Activated naive CD4-positive, alpha-beta T cell treated with anti-CD3 and anti-CD28 coated beads, Interleukin-2, amount 50 U/mL, for 16 hours (primary cell): ENCODE data around the gene KCTD14.
A peak's percentile ranks its signal among the peaks of the same experiment; 100 is the strongest.
"Not testable (repeated sequence)": the region's sequence is repeated elsewhere in the genome, so short reads cannot be mapped to it uniquely, and the experiment has no call there.

Experiments used
- DNase-seq: peaks from one replicate; pipeline ENCODE4 v3.0.0-alpha.2; 2020

The KCTD14 gene

DNA sequence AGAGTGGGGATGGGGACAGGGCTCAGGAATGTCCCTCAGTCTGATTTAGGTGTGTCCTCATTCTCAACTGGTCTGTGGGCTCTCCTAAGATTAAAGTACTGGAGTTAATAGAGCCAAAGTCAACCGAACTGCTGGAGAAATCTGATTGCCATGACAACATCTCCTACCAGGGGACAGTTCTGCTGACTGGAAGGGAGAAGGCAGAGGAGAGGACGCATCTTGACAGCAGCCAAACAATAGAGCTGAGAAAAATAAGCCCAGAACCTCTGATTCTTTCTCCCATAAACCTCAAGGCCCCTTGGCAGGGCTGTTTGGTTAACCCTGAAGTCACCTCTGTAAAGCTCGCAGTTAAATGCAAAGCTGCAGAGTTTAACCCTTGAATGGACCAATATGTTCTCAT lies 2.8 kb downstream of the KCTD14 start:
- no peak for DNase-seq

DNA sequence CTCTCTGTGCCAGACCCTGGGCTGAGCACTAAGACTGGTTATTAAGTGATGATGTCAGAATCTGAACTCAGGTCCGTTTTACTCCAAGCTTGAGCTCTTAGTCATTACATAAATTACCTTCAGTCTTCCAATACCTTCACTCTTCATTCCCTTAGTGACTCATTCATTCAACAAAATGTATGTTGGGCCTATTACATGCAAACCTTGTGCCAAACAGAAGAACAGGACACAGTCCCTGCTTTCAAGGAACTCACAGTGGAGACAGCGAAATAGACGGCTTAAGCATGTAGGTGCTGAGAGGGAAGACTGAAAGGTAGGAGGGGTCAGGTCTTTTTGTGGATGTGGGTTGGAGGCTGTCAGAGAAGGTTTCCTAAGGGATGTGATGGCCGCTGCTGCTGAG lies 3.3 kb downstream of the KCTD14 start:
- no peak for DNase-seq

DNA sequence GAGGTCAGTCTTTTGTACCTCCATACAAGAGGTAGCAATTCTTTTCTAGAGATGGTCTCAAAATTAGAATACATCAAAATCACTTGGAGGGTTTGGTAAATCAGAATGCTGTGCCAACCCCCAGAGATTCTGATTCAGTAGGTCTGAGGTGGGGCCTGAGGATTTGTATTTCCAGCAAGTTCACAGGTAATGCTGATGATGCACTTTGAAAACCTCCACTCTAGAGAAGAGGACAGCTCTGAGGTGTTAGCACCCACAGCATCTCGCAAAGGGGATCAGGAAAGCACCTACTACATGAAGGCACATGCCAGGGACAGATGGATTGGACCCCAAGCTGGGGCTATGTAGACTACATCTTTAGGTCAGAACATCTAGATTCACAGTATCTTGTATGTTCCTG lies 7.2 kb downstream of the KCTD14 start:
- no peak for DNase-seq

DNA sequence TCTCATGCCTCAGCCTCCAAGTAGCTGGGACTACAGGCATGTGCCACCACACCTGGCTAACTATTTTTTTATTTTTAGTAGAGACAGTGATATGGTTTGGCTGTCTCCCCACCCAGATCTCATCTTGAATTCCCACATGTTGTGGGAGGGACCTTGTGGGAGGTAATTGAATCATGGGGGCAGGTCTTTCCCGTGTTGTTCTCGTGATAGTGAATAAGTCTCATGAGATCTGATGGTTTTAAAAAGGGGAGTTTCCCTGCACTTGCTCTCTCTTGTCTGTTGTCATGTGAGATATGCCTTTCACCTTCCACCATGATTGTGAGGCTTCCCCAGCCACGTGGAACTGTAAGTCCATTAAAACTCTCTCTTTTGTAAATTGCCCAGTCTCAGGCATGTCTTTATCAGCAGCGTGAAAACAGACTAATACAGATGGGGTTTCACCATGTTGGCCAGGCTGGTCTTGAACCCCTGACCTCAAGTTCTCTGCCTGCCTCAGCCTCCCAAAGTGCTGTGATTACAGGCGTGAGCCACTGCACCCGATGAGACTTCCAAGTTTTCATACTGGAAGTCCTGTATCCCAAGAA lies 8.0 kb downstream of the KCTD14 start:
- not testable (repeated sequence) for DNase-seq

DNA sequence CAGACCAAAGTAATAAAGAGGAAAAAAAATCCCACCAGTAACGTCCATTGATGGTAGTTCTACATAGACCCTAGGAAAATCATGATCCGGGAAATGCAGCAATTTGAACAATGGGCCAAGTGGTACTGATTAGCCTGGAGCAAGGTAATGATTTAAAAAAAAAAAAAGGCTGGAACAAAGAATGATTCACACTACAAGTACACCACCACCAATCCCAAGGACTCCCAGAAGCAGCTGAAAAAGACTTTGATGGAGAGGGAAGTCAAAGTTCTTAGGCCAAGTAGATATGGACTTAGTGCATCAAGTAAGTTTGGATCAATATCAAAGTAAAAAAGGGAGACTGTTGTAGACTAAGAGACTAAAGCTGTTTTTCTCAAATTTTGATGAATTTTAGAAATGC lies 11.8 kb downstream of the KCTD14 start:
- DNase-seq, result no peak

DNA sequence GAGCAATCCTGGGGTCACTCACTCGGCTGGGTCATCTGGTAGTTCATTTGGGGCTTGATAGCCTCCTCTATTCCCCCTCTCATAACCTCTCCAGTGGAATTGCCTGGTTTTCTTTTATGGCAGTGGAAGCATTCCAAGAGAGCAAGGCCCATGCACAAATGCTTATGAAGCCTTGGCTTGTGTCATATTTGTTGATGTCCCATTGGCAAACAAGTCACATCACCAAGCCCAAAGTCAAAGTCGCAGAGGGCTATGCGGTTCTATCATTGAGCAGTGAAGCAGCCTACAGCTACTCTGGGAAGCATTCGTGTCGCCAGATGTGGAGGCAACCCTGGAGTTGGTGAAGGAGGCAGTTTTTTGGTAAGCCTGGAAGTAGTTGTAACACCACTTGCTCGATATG lies 12.3 kb downstream of the KCTD14 start:
- no peak for DNase-seq

DNA sequence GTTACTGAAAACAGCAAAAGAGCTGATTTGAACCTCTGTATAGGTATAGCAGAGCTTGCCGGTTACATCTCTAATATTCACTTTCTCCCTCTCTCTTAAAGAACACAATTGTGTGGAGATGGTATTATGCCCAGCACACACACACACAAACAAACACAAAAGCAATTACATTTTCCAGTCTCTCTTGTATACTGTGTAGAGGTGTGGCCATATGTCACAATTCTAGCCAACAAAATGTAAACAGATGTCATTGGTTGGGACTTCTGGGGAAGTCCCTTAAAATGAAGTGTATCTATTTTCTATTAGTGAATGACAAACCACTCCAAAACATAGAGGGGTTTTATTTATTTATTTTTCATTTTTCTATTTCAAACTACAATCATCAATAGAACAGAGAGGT lies 12.8 kb downstream of the KCTD14 start:
- no peak for DNase-seq

DNA sequence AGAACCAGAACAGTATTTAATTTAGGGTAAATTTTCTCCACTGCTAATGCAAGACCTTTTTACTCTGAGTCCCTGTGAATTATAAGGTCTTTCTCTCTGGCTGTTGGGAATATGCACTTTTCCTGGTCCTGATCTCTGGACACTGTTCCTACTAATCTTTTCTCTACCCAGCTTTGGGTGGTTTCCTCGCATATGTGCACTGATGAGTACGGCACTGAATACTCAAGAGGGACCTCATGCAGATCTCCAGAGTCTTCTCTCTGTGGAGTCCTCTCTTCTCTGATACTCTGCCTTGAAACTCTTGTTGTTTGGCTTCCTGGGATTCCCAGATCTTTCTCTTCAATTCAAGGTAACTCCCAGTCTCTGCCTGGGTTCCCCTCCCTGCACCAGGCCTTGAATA lies 14.0 kb downstream of the KCTD14 start:
- no peak for DNase-seq

DNA sequence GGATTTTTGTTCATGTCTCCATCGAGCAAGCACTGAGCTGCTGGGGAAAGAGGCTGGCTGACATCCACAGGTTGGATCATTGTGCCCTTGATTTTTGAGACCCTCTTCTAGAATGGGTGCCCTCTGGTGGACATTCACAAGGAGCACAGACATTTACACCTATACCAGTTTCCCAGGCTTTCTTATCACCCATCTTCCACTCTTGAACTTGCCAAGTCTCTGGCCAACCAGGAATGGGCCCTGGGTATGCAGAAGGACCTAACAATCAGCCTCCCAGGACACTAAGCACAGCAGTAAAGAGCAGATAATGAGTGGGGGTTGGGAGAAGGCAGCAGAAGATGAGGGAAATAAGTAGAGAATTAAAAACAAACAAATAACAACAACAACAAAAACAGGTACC lies 22.9 kb downstream of the KCTD14 start:
- peak; percentile 26 for DNase-seq

DNA sequence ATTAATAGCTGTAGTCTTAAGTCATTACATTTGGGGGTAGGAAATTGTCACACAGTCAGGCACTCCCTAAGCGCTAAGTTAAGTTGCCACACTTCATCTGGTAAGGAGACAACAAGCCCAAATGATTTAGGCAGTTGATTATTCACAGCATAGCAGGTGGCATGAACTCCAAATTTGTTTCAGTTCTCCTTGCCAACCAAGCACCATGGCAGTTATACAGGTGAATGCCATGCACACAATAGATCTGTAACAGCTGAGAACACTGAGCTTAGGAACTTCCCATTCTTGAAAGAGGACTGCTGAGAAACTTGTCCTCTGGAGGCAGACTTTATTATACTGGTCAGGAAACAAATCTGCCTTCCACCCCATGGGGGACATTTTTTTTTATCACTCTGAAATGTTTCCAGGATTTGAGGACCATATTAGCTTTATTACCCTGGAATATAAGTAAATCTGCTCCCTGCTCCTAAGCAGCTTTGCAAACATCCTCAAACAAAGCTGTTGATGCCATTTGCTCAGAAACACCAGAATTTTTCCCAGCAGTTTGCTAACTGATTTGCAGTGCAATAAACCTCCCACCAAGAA lies 23.5 kb downstream of the KCTD14 start:
- no peak for DNase-seq

DNA sequence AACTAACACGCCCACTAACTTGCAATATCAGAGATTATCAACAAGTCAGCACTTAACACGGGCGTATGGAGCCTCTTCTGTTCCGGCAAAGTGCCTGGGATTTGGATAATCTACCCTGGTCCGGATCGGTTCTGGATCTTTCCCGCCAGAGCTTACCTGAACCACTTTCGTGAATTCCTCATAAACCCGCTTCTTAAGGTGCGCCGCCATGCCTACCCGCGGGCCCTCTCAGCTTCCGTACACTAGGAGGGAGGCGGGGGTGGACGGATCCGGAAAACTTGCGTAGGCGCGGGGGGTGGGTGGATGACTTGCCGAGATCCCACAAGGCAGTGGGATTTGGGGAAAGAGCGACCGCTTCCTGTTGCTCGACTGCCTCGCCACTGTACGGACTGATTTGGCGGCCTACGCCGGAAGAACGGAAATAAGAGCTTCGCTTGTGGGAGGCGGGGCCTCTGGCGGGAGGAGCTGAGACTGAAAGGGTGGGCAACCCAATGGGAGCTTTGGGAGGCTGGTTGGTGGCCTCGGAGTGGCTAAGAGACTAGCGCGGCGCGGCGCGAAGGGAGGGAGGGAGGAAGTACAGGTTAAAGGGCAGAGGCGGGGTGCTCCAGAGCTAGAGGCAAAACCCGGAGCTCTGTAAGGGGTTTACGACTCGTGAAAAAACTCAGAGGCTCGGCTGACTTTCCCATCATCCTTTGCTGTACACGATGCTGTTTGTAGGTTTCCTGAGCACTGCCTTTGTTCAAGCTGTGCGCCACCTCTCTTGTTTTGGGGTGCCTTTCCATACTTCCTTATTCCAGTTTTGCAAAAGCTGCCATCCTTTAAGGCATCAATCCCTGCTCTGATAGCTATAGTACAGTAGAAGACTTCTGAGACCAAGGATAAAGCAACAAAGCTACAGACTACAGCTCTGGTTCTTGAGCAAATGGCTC lies 28.4 kb downstream of the KCTD14 start, which contains the start of gene INTS4:
Gene INTS4 (minus strand): TSS at position 235 of the 929 bp plus-strand sequence. CDS start 25 bp downstream, at position 210.
- DNase-seq, result peak; percentile 98

DNA sequence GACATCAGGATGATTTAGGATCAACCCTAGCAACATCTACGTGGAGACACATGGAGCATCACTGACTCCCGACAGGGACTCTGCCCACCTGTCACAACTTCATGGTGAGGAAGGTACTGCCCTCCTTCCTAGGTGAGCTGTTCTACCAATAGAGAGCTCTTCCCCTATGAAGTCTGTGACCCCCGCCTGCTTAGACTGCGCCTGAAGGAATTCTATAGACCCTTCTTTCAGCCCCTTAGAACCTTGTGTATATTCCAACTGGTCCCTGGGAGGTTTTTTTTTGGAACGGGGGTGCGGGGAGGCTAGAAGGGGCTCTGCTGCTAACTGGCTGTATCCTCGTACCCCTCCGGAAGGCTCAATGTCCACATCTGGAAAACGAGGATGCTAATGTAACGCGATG lies 29.2 kb downstream of the KCTD14 start:
- no peak for DNase-seq

DNA sequence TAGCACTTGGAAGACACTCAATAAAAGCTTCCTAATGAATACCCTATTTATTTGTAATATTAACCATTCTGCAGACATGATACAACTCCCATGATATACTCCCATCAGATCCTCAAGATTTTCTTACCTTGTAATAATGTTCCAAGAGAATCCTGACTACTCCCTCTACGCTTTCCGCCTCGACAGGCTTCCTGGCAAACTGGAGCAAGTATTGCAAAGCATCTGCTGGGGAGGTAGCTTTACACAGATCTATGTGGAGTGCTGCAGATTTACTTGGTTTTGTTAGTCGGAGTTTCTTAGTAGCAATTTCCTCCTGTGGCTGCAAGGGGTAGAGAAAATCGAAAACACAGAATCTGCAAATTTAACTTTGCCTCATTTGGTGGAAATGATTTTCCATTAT lies 32.1 kb downstream of the KCTD14 start:
- DNase-seq, result no peak

DNA sequence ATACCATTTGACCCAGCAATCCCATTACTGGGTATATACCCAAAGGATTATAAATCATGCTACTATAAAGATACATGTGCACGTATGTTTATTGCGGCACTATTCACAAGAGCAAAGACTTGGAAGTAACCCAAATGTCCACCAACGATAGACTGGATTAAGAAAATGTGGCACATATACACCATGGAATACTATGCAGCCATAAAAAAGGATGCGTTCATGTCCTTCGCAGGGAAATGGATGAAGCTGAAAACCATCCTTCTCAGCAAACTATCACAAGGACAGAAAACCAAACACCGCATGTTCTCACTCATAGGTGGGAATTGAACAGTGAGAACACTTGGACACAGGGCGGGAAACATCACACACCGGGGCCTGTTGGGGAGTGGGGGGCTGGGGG lies 36.6 kb downstream of the KCTD14 start:
- not testable (repeated sequence) for DNase-seq

DNA sequence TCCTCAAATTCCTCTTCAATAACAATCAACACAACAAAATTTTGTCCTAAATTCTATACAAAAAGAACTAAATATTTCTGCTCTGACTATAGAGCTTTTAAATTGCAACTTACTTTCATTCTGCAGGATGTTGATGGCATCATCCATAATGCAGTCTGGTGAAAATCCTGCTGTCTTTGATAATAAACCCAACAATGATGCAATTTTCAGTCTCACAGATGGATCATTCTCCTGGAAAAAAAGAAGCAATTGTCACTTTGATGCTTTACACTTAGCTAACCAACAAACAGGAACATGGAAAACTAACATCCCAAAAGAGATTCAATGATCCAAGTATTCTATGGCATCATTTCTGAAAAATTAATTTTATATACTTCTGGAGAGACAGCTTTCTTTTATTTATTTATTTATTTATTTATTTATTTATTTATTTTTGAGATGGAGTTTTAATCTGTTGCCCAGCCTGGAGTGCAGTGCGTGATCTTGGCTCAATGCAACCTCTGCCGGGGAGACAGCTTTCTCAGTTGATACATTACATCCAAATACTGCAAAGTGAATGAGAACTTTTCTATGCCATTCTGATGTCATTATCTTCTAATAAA lies 41.6 kb downstream of the KCTD14 start:
- DNase-seq, result no peak

DNA sequence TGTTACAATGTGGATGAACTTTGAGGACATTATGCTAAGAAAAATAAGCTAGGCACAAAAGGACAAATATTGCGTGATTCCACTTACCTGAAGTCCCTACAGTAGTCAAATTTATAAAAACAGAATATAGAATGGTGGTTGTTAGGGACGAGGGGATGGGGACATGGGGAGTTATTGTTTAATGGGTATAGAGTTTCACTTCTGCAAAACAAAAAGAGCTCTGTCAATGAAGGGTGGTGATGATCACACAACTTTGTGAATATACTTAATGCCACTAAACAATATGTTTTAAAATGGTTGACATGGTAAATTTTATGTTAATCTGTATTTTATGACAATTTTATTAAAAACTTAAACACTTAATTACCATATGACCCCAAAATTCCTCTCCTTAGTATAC lies 54.7 kb downstream of the KCTD14 start:
- no peak for DNase-seq

DNA sequence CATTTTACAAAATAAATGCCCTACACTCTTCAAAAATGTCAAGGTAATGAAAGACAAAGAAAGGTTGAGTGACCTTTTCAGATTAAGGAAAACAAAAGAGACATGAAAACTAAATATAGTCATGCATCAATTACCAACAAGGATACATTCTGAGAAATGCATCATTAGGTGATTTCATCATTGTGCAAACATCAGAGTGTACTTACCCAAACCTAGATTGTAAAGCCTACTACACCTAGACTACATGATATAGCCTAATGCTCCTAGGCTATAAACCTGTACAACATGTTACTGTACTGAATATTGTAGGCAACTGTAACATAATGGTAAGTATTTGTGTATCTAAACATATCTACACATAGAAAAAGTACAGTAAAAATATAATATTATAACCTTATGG lies 55.3 kb downstream of the KCTD14 start:
- no peak for DNase-seq

DNA sequence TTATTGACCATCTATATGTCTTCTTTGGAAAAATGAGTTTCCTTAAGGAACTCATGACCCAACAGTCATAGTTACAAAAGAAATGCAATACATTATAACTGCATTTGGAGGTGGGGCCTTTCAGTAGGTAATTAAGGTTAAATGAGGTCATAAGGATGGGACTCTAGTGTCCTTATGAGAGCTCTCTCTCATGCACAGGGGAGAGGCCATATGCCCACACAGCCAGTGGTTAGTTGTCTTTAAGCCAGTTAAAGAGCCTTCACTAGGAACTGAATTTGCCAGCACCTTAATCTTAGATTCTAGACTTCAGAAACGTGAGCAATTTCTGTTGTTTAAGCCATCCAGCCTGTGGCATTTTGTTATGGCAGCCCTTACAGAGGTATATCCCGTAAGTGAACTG lies 56.0 kb downstream of the KCTD14 start:
- DNase-seq, result no peak

DNA sequence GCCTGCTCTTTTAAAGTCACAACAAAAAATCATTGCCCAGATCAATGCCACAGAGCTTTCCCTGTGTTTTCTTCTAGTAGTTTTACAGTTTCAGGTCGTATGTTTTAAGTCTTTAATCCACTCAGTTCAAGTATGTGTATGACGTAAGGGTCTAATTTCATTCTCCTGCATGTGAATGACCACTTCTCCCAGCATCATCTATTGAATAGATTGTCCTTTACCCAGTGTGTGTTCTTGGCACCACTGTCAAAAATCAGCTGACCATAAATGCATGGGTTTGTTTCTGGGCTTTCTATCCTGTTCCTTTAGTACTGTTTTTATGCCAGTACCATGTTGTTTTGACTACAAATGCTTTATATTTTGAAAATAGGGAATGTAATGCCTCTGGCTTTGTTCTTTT lies 56.7 kb downstream of the KCTD14 start:
- DNase-seq, result no peak
